Thoracic aorta (tissue), 2 donors: Measurements from ENCODE around the gene ITGA3. TPM values are rescaled to one million over a fixed set of nuclear protein-coding genes. Genes with fewer than 3 reads are reported as not detected.

Experiments used
- ATAC-seq: fragments of 150-250 bp; one replicate; pipeline ENCODE4 v1.8.0; 2017; ENCODE audit warnings: low read depth; ENCODE audit not compliant: insufficient number of reproducible peaks, low FRiP score
- DNase-seq: peaks from one replicate; pipeline ENCODE4 v3.0.0-alpha.2; 2020; ENCODE audit warnings: low spot score
- H3K27ac ChIP-seq, 2 donors: fragments of 200-600 bp; sonication (generic); 1 replicate in 1 of 2; 2 replicates in 1 of 2; pipeline ENCODE4 v1.5.1; 2016; ENCODE audit warnings: mild to moderate bottlenecking in 2 of 2, moderate library complexity in 2 of 2
- H3K27me3 ChIP-seq: fragments of 200-600 bp; sonication (generic); replicated peaks from 2 replicates; pipeline ENCODE4 v1.6.0; 2016; ENCODE audit warnings: mild to moderate bottlenecking; ENCODE audit not compliant: insufficient read depth
- H3K36me3 ChIP-seq: fragments of 200-600 bp; sonication (generic); one replicate; pipeline ENCODE4 v1.5.1; 2016
- H3K4me1 ChIP-seq, 2 donors: fragments of 200-600 bp; sonication (generic); 1 replicate in 1 of 2; 2 replicates in 1 of 2; pipeline versions ENCODE4 v1.5.1 to v1.6.0; 2016; ENCODE audit warnings: low read depth in 2 of 2, mild to moderate bottlenecking in 1 of 2; ENCODE audit not compliant: control insufficient read depth in 1 of 2
- H3K4me3 ChIP-seq: fragments of 200-600 bp; sonication (generic); 2 replicates; pipeline ENCODE4 v1.5.1; 2016; ENCODE audit warnings: mild to moderate bottlenecking
- H3K9me3 ChIP-seq: fragments of 200-600 bp; sonication (generic); 2 replicates; pipeline ENCODE4 v1.5.1; 2016
- total RNA-seq, 2 donors: library from RNA; depleted of rRNA; stranded (reverse); fragments of >200 nt; gene quantifications; one replicate each; pipeline versions ENCODE4 v1.1.0 to v1.2.3, GENCODE V29; 2016
- TF ChIP-seq, protein P1 (sequence below): fragments of 200-600 bp; sonication (generic); IDR thresholded peaks from one replicate; pipeline ENCODE4 v1.5.1; 2019; ENCODE audit warnings: antibody characterized with exemption

Gene ITGA3
- total RNA-seq, 2 donors from 2014 or later = 197 to 260 TPM

DNA sequence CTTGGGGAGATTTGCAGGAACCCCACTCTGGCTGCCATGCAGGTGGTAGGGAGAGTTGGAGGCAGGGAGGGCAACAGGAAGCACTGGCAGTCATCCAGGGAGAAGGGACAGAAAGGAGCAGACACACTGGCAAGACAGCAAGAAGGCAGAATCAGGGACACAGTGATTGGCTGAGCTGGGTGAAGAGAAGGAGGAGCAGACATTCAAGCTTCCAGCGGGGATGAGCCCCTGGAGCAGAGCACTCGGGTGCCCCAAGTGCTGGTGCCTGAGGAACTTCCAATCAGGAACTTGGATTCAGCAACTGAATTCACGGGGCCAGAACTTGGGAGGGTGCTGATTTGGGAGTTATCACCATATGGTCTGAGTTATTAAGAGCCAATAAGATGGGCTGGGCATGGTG is 6.3 kb upstream of the ITGA3 start:
- DNase-seq = no peak
- no peaks in the 10 kb centered on the region for H3K9me3 ChIP-seq

DNA sequence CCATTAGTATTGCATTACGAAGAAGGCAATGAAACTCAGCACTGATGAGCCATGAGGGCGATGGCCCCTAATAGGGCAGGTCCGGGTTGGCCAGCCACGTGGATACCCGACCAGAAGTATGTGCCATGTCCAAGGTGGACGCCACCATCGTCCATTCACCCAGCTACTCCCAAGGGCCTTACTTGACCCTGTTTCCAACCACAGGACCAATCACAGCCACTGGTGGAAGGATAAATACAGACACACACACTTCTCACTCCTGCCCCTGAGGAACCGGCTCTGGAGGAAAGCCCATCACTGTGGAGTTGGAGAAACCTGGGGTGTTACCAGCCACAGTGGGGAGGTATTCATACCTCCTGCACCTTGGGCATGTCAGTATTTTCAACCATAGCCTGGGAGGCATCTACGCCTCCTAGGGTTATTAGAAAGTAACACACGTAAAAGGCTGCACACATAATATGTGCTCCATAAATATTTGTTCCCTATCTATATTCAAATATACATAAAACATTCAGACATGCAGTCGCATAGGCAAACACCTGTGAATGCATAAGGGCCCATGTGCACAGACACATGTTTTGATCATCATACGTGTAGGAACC is 5.4 kb upstream of the ITGA3 start:
- H3K9me3 ChIP-seq = no peaks in the 10 kb centered on the region
- no peaks in the 10 kb centered on the region for H3K36me3 ChIP-seq
- no peak overlapping the region for H3K27ac ChIP-seq
- TF ChIP-seq, protein P1, sequence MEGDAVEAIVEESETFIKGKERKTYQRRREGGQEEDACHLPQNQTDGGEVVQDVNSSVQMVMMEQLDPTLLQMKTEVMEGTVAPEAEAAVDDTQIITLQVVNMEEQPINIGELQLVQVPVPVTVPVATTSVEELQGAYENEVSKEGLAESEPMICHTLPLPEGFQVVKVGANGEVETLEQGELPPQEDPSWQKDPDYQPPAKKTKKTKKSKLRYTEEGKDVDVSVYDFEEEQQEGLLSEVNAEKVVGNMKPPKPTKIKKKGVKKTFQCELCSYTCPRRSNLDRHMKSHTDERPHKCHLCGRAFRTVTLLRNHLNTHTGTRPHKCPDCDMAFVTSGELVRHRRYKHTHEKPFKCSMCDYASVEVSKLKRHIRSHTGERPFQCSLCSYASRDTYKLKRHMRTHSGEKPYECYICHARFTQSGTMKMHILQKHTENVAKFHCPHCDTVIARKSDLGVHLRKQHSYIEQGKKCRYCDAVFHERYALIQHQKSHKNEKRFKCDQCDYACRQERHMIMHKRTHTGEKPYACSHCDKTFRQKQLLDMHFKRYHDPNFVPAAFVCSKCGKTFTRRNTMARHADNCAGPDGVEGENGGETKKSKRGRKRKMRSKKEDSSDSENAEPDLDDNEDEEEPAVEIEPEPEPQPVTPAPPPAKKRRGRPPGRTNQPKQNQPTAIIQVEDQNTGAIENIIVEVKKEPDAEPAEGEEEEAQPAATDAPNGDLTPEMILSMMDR = no peak
- DNase-seq = no peak
- ATAC-seq = no peak
- peaks cover 4 to 46% of the 10 kb centered on the region in 2 donors for H3K4me1 ChIP-seq
- H3K27me3 ChIP-seq = no peaks in the 10 kb centered on the region
- H3K4me3 ChIP-seq = no peak overlapping the region

More for the DNA sequence above, 6.3 kb upstream of the ITGA3 start:
- Histone ChIP-seq H3K4me1 (peaks cover 4 to 45% of the 10 kb centered on the region in 2 donors), H3K27me3 (no peaks in the 10 kb centered on the region), H3K27ac (no peak overlapping the region), H3K36me3 (no peaks in the 10 kb centered on the region), H3K4me3 (no peak overlapping the region)
- TF ChIP-seq, protein P1 = no peak
- no peak for ATAC-seq

GRCh38 chr17:50051082-50051576 is 4.8 kb upstream of the ITGA3 start:
- Histone ChIP-seq H3K9me3 (no peaks in the 10 kb centered on the region), H3K4me1 (peaks cover 4 to 45% of the 10 kb centered on the region in 2 donors), H3K36me3 (no peaks in the 10 kb centered on the region), H3K4me3 (no peak overlapping the region), H3K27ac (no peak overlapping the region), H3K27me3 (no peaks in the 10 kb centered on the region)
- no peak for DNase-seq
- TF ChIP-seq, protein P1 = no peak
- ATAC-seq = no peak

DNA sequence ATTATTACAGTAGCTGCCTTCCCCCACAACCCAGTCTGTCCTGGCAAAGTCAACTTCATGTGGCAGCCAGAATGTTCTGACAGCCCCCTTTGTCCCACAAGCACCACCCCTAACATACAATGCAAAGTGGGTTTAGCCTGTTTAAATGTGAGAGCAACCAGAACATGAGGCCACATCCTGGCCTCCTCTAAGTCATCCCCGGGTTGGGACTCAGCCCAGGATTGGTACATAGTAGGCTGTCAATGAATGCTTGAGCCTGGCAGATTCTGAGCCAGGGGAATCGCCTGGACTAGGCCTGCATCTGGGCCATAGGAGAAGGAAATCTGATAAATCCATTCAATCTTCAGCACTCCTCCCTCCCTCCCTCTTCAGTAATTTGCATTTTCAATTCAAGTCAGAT is 4.3 kb upstream of the ITGA3 start:
- no peak for ATAC-seq
- TF ChIP-seq, protein P1 = no peak
- no peak for DNase-seq
- Histone ChIP-seq H3K4me1 (peaks cover 4 to 41% of the 10 kb centered on the region in 2 donors), H3K36me3 (no peaks in the 10 kb centered on the region), H3K4me3 (no peak overlapping the region), H3K9me3 (no peaks in the 10 kb centered on the region), H3K27ac (no peak overlapping the region), H3K27me3 (no peaks in the 10 kb centered on the region)

DNA sequence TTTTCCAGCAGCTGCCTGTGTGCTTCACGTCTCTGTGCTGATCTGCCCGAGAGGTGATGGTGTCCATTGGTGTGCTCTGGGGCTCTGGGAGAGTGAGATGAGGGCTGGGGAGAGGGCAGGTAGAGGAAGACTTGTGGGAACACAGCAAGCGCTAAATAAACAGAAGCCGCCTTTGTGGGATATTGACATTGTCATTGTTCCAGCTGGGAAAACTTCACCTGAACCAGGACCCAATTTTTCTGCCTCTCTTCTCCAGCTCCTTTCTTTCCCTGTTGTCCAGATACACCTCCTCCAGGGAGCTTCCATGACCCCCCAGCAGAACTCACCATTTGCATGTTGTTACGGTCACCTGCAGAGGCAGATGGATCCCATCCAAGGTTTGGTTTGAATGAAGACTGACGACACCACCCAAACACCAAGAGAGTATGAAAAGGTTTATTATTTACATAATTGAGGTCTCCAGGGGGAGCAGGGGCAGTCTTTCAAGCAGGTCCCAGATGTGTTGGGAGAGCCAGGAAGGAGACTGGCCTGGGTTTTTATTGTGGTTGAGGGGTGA is 3.6 kb upstream of the ITGA3 start:
- ATAC-seq (no peak), DNase-seq (no peak)
- Histone ChIP-seq H3K36me3 (no peaks in the 10 kb centered on the region), H3K9me3 (no peaks in the 10 kb centered on the region), H3K4me3 (no peak overlapping the region), H3K27ac (no peak overlapping the region), H3K27me3 (no peaks in the 10 kb centered on the region), H3K4me1 (peaks cover under 1 to 37% of the 10 kb centered on the region in 2 donors)
- TF ChIP-seq, protein P1 = no peak
